Calu3 (cell line): ENCODE results near the gene ZNF394. TPM values are rescaled to one million over a fixed set of nuclear protein-coding genes. Genes with fewer than 3 reads are reported as not detected.

ENCODE experiments used
- BruUV-seq: library from RNA; stranded (reverse); fragments of 400-500 nt; replicated peaks from 2 replicates; lab custom pipeline; 2021; lab: Mats Ljungman, UMichigan
- CTCF ChIA-PET: fragments of 300-600 bp; sonication (Branson Sonifier 250); formaldehyde crosslinking; loops from one replicate; lab custom pipeline; 2022; ENCODE audit warnings: antibody characterized with exemption; lab: Charles Lee
- DNase-seq: peaks from one replicate; pipeline ENCODE4 v3.0.0; 2022
- H3K27ac Mint-ChIP-seq: one replicate; pipeline ENCODE4 v1.8.0; 2022; ENCODE audit warnings: mixed read lengths; ENCODE audit not compliant: unreplicated experiment
- H3K27me3 Mint-ChIP-seq: one replicate; pipeline ENCODE4 v1.8.0; 2022; ENCODE audit warnings: mixed read lengths; ENCODE audit not compliant: unreplicated experiment
- H3K36me3 Mint-ChIP-seq: one replicate; pipeline ENCODE4 v1.8.0; 2022; ENCODE audit warnings: mild to moderate bottlenecking, moderate library complexity, mixed read lengths; ENCODE audit not compliant: insufficient read depth, unreplicated experiment
- H3K4me1 Mint-ChIP-seq: one replicate; pipeline ENCODE4 v1.8.0; 2022; ENCODE audit warnings: mild to moderate bottlenecking, low read depth, mixed read lengths; ENCODE audit not compliant: unreplicated experiment
- H3K4me3 Mint-ChIP-seq: one replicate; pipeline ENCODE4 v1.8.0; 2022; ENCODE audit warnings: mild to moderate bottlenecking, low read depth, moderate library complexity, mixed read lengths; ENCODE audit not compliant: unreplicated experiment
- H3K9me3 Mint-ChIP-seq: one replicate; pipeline ENCODE4 v1.8.0; 2022; ENCODE audit warnings: low read depth, mixed read lengths; ENCODE audit not compliant: unreplicated experiment
- intact Hi-C: fragments of 100-400 bp; cut with micrococcal nuclease; formaldehyde crosslinking; loops from one replicate; pipeline ENCODE4 v1.10.0; 2022; ENCODE audit not compliant: unreplicated experiment
- total RNA-seq: library from RNA; stranded (reverse); gene quantifications from 2 replicates; pipeline ENCODE4 v1.2.3, GENCODE V29; 2022
- TF ChIP-seq, protein P1 (sequence below): fragments of 200-600 bp; IDR thresholded peaks from one replicate; pipeline ENCODE4 v1.8.0; 2022; ENCODE audit warnings: antibody characterized with exemption; ENCODE audit not compliant: unreplicated experiment

Gene ZNF394
- total RNA-seq, 1 experiment from 2014 or later = 17.3 TPM

DNA sequence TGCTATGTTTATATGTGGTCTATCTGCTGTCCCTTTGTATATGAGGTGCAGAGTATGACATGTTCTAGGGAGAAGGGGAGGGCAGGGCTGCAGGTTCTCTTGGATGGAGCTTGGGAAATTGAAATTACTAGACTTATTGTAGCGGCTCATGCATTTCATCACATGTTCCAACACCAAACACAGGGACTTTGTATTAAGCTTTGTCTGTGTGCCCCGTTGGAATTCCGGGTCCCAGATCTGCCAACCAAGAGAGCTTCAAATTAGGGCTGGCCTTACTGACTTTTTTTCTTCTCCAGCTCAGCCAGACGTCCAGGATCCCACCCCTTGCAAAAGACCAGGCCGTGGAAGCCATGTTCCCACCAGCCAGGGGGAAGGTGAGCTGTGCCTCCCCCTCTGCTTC, 24.0 kb downstream of the ZNF394 start:
- no TSS peak for BruUV-seq
- no peak for DNase-seq
- Mint-ChIP-seq H3K9me3 (no peaks in the 10 kb centered on the region), H3K4me1 (no peaks in the 10 kb centered on the region), H3K27ac (no peak overlapping the region), H3K4me3 (no peak overlapping the region), H3K36me3 (peaks cover 24% of the 10 kb centered on the region), H3K27me3 (no peaks in the 10 kb centered on the region)
- TF ChIP-seq, protein P1, sequence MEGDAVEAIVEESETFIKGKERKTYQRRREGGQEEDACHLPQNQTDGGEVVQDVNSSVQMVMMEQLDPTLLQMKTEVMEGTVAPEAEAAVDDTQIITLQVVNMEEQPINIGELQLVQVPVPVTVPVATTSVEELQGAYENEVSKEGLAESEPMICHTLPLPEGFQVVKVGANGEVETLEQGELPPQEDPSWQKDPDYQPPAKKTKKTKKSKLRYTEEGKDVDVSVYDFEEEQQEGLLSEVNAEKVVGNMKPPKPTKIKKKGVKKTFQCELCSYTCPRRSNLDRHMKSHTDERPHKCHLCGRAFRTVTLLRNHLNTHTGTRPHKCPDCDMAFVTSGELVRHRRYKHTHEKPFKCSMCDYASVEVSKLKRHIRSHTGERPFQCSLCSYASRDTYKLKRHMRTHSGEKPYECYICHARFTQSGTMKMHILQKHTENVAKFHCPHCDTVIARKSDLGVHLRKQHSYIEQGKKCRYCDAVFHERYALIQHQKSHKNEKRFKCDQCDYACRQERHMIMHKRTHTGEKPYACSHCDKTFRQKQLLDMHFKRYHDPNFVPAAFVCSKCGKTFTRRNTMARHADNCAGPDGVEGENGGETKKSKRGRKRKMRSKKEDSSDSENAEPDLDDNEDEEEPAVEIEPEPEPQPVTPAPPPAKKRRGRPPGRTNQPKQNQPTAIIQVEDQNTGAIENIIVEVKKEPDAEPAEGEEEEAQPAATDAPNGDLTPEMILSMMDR = no peak
- CTCF ChIA-PET = no interaction called here
- intact Hi-C loops = no loop called here

DNA sequence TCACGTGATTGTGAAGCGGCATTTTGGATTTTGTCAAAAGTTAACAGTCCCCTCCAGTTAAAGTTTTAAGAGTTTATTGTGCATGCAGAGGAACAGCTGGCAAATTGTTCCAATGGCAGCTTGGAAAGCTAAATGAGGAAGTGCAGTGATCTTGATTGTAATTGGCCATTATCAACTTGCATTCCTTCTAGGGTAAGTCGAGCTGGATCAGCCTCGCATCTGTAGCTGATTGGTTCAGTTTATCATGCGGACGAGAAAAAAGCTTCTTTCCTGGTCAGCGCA, 26.8 kb downstream of the ZNF394 start:
- intact Hi-C loops = no loop called here
- H3K4me1 Mint-ChIP-seq = no peaks in the 10 kb centered on the region
- peak overlapping the region; percentile 100 for H3K4me3 Mint-ChIP-seq
- no peak for DNase-seq
- peak overlapping the region; percentile 93 for H3K27ac Mint-ChIP-seq
- TF ChIP-seq, protein P1 = no peak
- H3K9me3 Mint-ChIP-seq = no peaks in the 10 kb centered on the region
- H3K27me3 Mint-ChIP-seq = no peaks in the 10 kb centered on the region
- peaks cover 25% of the 10 kb centered on the region for H3K36me3 Mint-ChIP-seq
- BruUV-seq = TSS peak; percentile 81
- CTCF ChIA-PET = interaction anchor here (1.3 kb wide), 1 partner anchor 142 kb away, joined by 3 read pairs; no protein-coding TSS in a partner anchor

DNA sequence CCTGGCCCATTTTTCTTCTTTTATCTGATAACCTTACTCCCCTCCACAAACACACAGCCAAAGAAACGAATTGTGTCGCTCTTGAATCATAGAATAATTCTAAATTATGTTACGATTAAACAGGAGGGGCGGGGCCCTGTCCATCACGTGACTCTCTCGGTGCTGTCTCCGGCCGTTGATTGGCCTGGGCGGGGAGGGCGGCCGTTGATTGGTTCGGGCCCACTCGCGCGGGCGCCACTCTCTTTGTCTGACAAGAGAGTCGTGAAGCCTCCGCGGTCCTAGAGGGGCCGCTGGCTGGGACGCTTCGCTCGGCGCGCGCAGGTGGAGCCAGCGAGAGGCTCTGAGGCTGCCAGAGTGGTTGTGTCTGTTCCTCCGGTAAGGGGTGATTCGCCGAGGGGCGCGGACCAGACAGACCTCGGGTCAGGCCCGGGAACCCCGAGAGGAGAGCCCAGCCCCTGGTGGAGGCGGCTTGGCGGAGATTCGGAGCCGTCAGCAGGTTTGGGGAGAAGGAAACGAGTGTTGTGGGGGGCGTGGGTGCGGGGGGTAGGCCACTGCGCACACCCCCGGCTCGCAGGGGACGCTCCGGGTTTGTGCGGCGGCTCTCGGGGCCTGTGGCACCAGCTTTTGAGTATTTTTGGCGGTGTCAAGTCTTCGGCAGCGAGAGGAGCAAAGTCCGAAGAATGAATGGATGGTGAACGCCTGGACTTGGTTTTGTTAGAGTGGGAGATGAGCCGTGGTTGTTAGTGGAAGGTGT, 27.3 kb downstream of the ZNF394 start, which contains the start of gene ZNF789:
TSS of gene ZNF789 (plus strand) at position 330 of the 754 bp plus-strand sequence. CDS start 3,567 bp downstream, outside the sequence.
- H3K27ac Mint-ChIP-seq = peak within 1 kb of the TSS; percentile 93
- intact Hi-C loops = no loop called here
- peak; percentile 94 for DNase-seq
- H3K27me3 Mint-ChIP-seq = no peaks in the 10 kb centered on the region
- H3K36me3 Mint-ChIP-seq = peaks cover 25% of the 10 kb centered on the region
- H3K4me3 Mint-ChIP-seq = peak within 1 kb of the TSS; percentile 100
- no peaks in the 10 kb centered on the region for H3K9me3 Mint-ChIP-seq
- CTCF ChIA-PET = interaction anchor here (1.3 kb wide), 1 partner anchor 143 kb away, joined by 3 read pairs; no protein-coding TSS in a partner anchor
- TF ChIP-seq, protein P1 = no peak
- no peaks in the 10 kb centered on the region for H3K4me1 Mint-ChIP-seq
- no TSS peak for BruUV-seq

DNA sequence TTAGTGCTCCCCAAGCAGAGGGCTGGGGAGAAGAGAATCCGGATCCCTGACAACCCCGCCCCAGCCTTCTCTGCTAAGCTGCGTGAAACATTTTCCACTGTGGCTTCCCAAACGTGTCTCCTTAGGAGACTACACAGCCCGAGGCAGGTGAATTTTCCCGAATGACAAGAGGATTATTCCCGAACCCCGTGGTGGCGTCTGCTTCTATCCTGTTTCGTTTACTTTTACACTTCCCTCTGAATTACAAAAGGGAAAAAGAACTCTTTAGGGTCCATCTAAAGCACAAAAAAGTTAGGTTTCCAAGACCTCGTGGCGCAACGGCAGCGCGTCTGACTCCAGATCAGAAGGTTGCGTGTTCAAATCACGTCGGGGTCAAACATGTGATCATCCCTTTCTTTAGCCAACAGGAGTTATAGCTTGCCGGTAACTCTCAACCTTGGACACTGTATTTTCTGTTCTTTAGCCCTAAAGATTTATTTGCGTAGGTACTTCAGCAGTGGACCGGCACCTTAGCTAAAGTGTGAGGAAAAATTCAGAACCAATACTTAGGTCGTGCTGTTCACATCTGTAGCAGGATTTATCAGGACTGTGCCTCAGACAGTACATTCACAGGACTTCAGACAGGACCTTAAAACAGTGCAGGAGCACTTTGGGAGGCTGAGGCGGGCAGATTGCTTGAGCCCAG, 30.6 kb downstream of the ZNF394 start:
- Mint-ChIP-seq H3K27me3 (no peaks in the 10 kb centered on the region), H3K9me3 (no peaks in the 10 kb centered on the region), H3K4me1 (no peaks in the 10 kb centered on the region), H3K4me3 (no peak overlapping the region), H3K36me3 (peaks cover 43% of the 10 kb centered on the region), H3K27ac (no peak overlapping the region)
- no peak for DNase-seq
- intact Hi-C loops = no loop called here
- no TSS peak for BruUV-seq
- CTCF ChIA-PET = no interaction called here
- TF ChIP-seq, protein P1 = no peak
